C4-2B (cell line): Measurements from ENCODE around the gene MMS19.

Experiments used
- CTCF ChIP-seq: fragments of 450-650 bp; conservative IDR thresholded peaks from 2 replicates; pipeline ENCODE4 v1.5.1; 2017; ENCODE audit warnings: mild to moderate bottlenecking
- ZFX ChIP-seq: fragments of 450-650 bp; IDR thresholded peaks from 2 replicates; pipeline ENCODE4 v1.6.1; 2017

GRCh38 chr10:97434557-97434956, 63.7 kb downstream of the MMS19 start:
- TF ChIP-seq CTCF: no peak
- no peak for TF ChIP-seq ZFX
